ENCODE measurements around the gene INTS4. TPM values are rescaled to one million over a fixed set of nuclear protein-coding genes. Genes with fewer than 3 reads are reported as not detected.
"Not testable (repeated sequence)": the region's sequence is repeated elsewhere in the genome, so short reads cannot be mapped to it uniquely, and the experiment has no call there.

The INTS4 gene
- total RNA-seq, 6 experiments from 2014 or later = 8.3 to 19.0 (median 14.7) TPM

- no peak overlapping the region for H3K27ac ChIP-seq
- H3K36me3 ChIP-seq = no peaks in the 10 kb centered on the region
- no peaks in the 10 kb centered on the region for H3K4me1 ChIP-seq
- no peaks in the 10 kb centered on the region for H3K9me3 ChIP-seq
- DNase-seq (no peak), ATAC-seq (no peak)
- H3K4me3 ChIP-seq = no peak overlapping the region
- WGBS (ENCODE audit: insufficient coverage, low coverage, low lambda C conversion rate, missing lambda C conversion rate) = no CpG with 5 or more reads among the region's 2 CpGs
- intact Hi-C loops (cut with DNase I) = no loop called here
- no peaks in the 10 kb centered on the region for H3K27me3 ChIP-seq
- TF ChIP-seq POLR2A (IDR thresholded peaks at IDR 0.05) = no peak
- TF ChIP-seq CTCF (IDR thresholded peaks at IDR 0.05) = no peak
Observed at GRCh38 chr11:77854838-77855237, 139.6 kb downstream of the INTS4 start.

DNA sequence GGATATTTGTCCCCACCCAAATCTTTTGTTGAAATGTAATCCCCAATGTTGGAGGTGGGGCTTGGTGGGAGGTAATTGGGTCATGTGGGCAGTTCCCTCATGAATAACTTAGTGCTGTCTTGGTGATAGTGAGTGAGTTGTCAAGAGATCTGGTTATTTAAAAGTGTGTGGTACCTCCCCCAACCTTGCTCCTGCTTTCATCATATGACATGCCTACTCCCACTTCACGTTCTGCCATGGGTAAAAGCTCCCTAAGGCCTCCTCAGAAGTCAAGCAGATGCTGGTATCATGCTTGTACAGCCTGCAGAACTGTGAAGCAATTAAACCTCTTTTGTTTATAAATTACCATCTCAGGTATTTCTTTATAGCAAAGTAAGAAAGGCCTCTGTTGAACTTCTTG, 143.0 kb downstream of the INTS4 start:
- ATAC-seq (no peak), DNase-seq (no peak)
- H3K4me1 ChIP-seq = no peaks in the 10 kb centered on the region
- no peak for TF ChIP-seq CTCF (IDR thresholded peaks at IDR 0.05)
- TF ChIP-seq POLR2A (IDR thresholded peaks at IDR 0.05) = no peak
- H3K27me3 ChIP-seq = no peaks in the 10 kb centered on the region
- intact Hi-C loops (cut with DNase I) = no loop called here
- peaks cover 0 to 2% (median 0%) of the 10 kb centered on the region in 4 donors for H3K36me3 ChIP-seq
- no peaks in the 10 kb centered on the region for H3K9me3 ChIP-seq
- no peak overlapping the region for H3K4me3 ChIP-seq
- WGBS (ENCODE audit: insufficient coverage, low coverage, low lambda C conversion rate, missing lambda C conversion rate) = 100% methylated on average over 1 of the region's 1 CpG
- H3K27ac ChIP-seq = no peak overlapping the region

GRCh38 chr11:77843700-77844099, 150.8 kb downstream of the INTS4 start:
- H3K36me3 ChIP-seq; H3K27ac ChIP-seq; DNase-seq; H3K4me3 ChIP-seq; H3K9me3 ChIP-seq; H3K27me3 ChIP-seq; H3K4me1 ChIP-seq; intact Hi-C loops (cut with DNase I); ATAC-seq: not testable (repeated sequence)
- WGBS (ENCODE audit: insufficient coverage, low coverage, low lambda C conversion rate, missing lambda C conversion rate) = 82% methylated on average over 5 of the region's 5 CpGs

- intact Hi-C loops (cut with DNase I) = no loop called here
- TF ChIP-seq CTCF (IDR thresholded peaks at IDR 0.05) (no peak), POLR2A (IDR thresholded peaks at IDR 0.05) (no peak)
- WGBS (ENCODE audit: insufficient coverage, low coverage, low lambda C conversion rate, missing lambda C conversion rate) = 27% methylated on average over 1 of the region's 1 CpG
Observed at GRCh38 chr11:77842441-77843121, 151.9 kb downstream of the INTS4 start.

DNA sequence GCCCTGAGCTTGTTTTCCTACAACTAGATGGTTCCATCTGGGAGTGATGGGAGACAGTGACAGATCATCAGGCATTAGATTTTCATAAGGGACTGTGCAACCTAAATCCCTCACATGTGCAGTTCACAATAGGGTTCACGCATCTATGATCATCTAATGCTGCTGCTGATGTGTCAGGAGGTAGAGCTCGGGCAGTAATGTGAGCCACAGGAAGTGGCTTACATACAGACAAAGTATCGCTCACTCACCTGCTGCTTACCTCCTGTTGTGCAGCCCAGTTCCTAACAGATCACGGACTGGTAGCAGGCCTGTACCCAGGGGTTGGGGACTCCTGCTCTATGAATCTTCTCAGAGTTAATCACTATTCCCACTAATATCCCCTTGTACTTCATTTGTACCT, 161.2 kb downstream of the INTS4 start:
- no peaks in the 10 kb centered on the region for H3K36me3 ChIP-seq
- no peaks in the 10 kb centered on the region for H3K4me1 ChIP-seq
- no peak for TF ChIP-seq CTCF (IDR thresholded peaks at IDR 0.05)
- TF ChIP-seq POLR2A (IDR thresholded peaks at IDR 0.05) = no peak
- H3K27me3 ChIP-seq = no peaks in the 10 kb centered on the region
- DNase-seq (no peak), ATAC-seq (no peak)
- intact Hi-C loops (cut with DNase I) = no loop called here
- no peak overlapping the region for H3K27ac ChIP-seq
- no peaks in the 10 kb centered on the region for H3K9me3 ChIP-seq
- H3K4me3 ChIP-seq = no peak overlapping the region
- WGBS (ENCODE audit: insufficient coverage, low coverage, low lambda C conversion rate, missing lambda C conversion rate) = 89% methylated on average over 4 of the region's 4 CpGs

More at GRCh38 chr11:77842441-77843121, 151.9 kb downstream of the INTS4 start:
- DNase-seq = no peak
- Histone ChIP-seq H3K27ac (no peak overlapping the region), H3K36me3 (no peaks in the 10 kb centered on the region), H3K4me1 (no peaks in the 10 kb centered on the region), H3K27me3 (no peaks in the 10 kb centered on the region), H3K9me3 (no peaks in the 10 kb centered on the region), H3K4me3 (no peak overlapping the region)
- no peak for ATAC-seq
